Effector memory CD8-positive, alpha-beta T cell (primary cell): Measurements from ENCODE around the gene INKA1.
"Not testable (repeated sequence)": the region's sequence is repeated elsewhere in the genome, so short reads cannot be mapped to it uniquely, and the experiment has no call there.

Experiments
- ATAC-seq: fragments of 150-1000 bp; cut with Tn5 transposase; replicated peaks from 2 replicates; pipeline ENCODE4 v1.10.0; 2021; ENCODE audit warnings: mild to moderate bottlenecking, moderate library complexity
- DNase-seq, 3 experiments: peaks; one replicate each; pipeline ENCODE4 v3.0.0; 2021
- H3K27ac Mint-ChIP-seq, 2 donors: one replicate each; pipeline ENCODE4 v1.8.0; 2022; ENCODE audit warnings: mild to moderate bottlenecking in 2 of 2, mixed read lengths in 2 of 2, moderate library complexity in 2 of 2
- H3K27me3 Mint-ChIP-seq, 2 donors: one replicate each; pipeline ENCODE4 v1.8.0; 2022; ENCODE audit warnings: mixed read lengths in 2 of 2
- H3K36me3 Mint-ChIP-seq: one replicate; pipeline ENCODE4 v1.8.0; 2022; ENCODE audit warnings: mild to moderate bottlenecking, moderate library complexity, mixed read lengths; ENCODE audit not compliant: insufficient read depth
- H3K4me1 Mint-ChIP-seq, 2 donors: one replicate each; pipeline ENCODE4 v1.8.0; 2022; ENCODE audit warnings: low read depth in 2 of 2, mixed read lengths in 2 of 2
- H3K4me3 Mint-ChIP-seq, 2 donors: one replicate each; pipeline ENCODE4 v1.8.0; 2022; ENCODE audit warnings: mild to moderate bottlenecking in 2 of 2, mixed read lengths in 2 of 2, moderate library complexity in 2 of 2
- H3K9me3 Mint-ChIP-seq, 2 donors: one replicate each; pipeline ENCODE4 v1.8.0; 2022; ENCODE audit warnings: mixed read lengths in 2 of 2

INKA1 gene

DNA sequence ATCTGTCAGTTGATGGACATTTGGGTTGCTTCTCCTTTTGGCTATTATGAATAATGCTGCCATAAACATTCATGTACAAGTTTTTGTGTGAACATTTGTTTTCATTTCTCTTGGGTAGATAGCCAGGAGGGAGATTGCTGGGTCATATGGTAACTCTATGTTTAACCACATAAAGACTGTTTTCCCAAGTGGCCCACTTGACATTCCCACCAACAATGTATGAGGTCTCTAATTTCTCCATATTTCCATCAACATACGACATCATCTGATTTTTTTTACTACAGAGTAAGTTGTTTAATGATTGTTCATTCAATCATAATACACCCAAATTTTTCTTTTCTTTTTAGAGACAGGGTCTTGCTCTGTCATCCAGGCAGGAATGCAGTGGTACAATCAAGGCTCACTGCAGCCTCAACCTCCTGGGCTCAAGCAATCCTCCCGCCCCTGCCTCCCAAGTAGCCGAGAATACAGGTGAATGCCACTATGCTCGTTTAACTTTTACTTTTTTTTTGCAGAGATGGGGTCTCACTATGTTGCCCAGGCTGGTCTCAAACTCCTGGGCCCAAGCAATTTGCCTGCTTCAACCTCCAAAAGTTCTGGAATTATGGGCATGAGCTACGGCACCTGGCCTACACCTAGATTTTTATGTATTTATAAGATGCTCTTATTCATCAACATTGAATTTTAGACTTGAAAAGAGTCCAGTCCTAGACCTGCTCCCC, 23.5 kb upstream of the INKA1 start:
- Mint-ChIP-seq H3K27me3 (no peaks in the 10 kb centered on the region), H3K9me3 (no peaks in the 10 kb centered on the region), H3K27ac (peak overlapping the region; percentile 47 to 77), H3K36me3 (peaks cover 44% of the 10 kb centered on the region), H3K4me1 (peaks cover 23 to 37% of the 10 kb centered on the region in 2 donors), H3K4me3 (peak overlapping the region in 1 of 2 donors; percentile 46)
- no peak for DNase-seq
- ATAC-seq: no peak

DNA sequence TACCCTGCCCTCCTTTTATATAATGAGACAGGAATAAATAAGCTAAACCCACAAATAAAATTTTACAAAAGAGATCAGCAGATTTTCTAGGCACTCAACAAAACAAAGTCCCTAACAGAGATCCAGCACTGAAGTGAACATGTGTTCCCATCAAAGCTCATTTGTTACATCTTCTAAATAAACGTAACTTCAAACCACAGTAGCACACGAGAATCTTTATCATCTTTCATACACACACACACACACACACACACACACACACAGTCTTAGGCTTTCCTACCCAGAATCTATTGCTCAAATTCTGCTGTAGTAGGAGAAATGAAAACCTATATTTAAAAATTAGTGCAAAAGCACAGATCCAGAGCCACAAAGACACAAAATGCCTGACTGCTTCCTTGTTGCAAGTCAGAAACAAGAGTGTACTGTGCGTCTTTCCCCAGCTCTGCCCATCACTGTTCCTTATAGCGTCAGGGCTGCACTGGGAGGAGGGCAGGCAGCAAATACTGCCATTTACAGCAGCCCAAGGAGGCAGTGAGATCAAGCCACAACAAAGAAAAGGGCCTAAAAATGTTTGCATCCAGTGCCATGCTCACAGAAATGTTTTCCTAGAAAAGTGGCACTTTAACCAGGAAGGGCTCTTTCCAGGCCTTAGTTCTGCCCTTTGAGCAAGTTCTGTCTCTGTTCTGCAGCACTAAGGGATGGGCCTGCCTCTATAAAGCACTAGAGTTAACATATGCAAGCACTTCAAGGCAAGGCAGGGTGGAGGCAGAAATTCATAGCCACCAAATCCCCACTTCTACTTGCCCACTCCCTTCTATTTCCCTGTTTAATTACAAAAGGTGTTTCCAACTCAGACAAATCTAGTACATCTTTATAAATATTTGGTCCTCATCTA, 22.7 kb upstream of the INKA1 start:
- H3K27me3 Mint-ChIP-seq: no peaks in the 10 kb centered on the region

DNA sequence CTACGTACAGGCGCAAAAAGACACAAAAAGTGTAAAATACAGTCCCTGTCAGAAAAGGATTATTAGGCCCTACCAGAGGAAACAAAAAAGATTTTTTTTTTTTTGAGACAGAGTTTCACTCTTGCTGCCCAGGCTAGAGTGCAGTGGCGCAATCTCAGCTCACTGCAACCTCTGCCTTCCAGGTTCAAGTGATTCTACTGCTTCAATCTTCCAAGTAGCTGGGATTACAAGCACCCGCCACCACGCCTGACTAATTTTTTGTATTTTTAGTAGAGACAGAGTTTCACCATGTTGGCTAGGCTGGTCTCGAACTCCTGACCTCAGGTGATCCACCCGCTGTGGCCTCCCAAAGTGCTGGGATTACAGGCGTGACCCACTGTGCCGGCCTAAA, 22.1 kb upstream of the INKA1 start:
- H3K27me3 Mint-ChIP-seq, H3K4me3 Mint-ChIP-seq, ATAC-seq, H3K27ac Mint-ChIP-seq, H3K9me3 Mint-ChIP-seq, DNase-seq: not testable (repeated sequence)
- Mint-ChIP-seq H3K36me3 (peaks cover 47% of the 10 kb centered on the region), H3K4me1 (peaks cover 27 to 45% of the 10 kb centered on the region in 2 donors)

More for the DNA sequence above, 22.7 kb upstream of the INKA1 start:
- peak overlapping the region in 1 of 2 donors; percentile 46 for H3K4me3 Mint-ChIP-seq
- DNase-seq (no peak), ATAC-seq (no peak)
- H3K36me3 Mint-ChIP-seq: peaks cover 47% of the 10 kb centered on the region
- H3K4me1 Mint-ChIP-seq: peaks cover 23 to 40% of the 10 kb centered on the region in 2 donors
- no peaks in the 10 kb centered on the region for H3K9me3 Mint-ChIP-seq
- H3K27ac Mint-ChIP-seq: peak overlapping the region; percentile 47 to 77

DNA sequence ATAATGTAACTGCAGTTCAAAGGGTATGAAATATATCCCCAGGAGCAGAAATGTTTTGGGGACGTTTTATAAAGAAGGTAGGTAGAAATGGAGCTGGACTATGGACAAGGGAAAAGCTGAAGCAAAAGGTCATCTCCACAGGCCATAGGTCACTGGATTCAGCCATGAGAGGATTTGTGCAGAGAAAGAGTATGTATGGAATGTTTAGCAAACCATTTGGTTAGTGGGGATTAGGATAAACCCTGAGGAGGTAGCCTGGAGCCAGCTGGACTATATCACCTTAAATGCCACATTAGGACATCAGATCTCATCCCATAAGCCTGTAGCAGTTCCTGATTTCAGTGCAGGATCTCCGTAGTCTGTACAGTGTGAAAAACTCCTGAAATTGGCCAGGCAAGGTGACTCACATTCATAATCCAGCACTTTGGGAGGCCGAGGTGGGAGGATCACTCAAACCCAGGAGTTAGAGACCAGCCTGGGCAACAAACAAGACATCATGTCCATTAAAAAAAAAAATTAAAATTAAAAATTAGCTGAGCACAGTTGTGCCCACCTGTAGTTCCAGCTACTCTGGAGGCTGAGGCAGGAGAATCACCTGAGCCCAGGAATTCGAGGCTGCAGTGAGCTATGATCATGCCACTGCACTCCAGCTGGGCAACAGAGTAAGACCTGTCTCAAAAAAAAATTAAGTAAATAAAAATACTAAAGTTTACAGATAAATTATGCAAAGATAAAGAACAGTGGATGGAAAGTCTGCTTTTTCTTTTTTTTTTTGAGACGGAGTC, 21.5 kb upstream of the INKA1 start:
- H3K9me3 Mint-ChIP-seq: no peaks in the 10 kb centered on the region
- no peak for DNase-seq
- no peak for ATAC-seq
- H3K4me3 Mint-ChIP-seq: no peak overlapping the region
- H3K4me1 Mint-ChIP-seq: peaks cover 29 to 44% of the 10 kb centered on the region in 2 donors
- no peaks in the 10 kb centered on the region for H3K27me3 Mint-ChIP-seq
- no peak overlapping the region for H3K27ac Mint-ChIP-seq
- peaks cover 49% of the 10 kb centered on the region for H3K36me3 Mint-ChIP-seq

DNA sequence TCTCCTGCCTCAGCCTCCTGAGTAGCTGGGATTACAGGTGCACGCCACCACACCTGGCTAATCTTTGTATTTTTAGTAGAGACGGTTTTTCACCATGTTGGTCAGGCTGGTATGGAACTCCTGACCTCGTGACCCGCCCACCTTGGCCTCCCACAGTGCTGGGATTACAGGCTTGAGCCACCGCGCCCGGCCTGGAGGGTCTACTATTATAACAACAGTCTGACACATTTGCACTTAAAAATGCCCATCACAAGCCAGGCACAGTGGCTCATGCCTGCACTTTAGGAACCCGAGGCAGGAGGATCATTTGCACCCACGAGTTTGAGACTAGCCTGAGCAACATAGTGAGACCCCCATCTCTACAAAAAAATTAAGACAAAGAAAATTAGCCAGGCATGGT, 20.8 kb upstream of the INKA1 start:
- not testable (repeated sequence) for DNase-seq, H3K27ac Mint-ChIP-seq, H3K9me3 Mint-ChIP-seq, H3K4me3 Mint-ChIP-seq, H3K27me3 Mint-ChIP-seq, ATAC-seq
- peaks cover 31 to 48% of the 10 kb centered on the region in 2 donors for H3K4me1 Mint-ChIP-seq
- peaks cover 47% of the 10 kb centered on the region for H3K36me3 Mint-ChIP-seq

DNA sequence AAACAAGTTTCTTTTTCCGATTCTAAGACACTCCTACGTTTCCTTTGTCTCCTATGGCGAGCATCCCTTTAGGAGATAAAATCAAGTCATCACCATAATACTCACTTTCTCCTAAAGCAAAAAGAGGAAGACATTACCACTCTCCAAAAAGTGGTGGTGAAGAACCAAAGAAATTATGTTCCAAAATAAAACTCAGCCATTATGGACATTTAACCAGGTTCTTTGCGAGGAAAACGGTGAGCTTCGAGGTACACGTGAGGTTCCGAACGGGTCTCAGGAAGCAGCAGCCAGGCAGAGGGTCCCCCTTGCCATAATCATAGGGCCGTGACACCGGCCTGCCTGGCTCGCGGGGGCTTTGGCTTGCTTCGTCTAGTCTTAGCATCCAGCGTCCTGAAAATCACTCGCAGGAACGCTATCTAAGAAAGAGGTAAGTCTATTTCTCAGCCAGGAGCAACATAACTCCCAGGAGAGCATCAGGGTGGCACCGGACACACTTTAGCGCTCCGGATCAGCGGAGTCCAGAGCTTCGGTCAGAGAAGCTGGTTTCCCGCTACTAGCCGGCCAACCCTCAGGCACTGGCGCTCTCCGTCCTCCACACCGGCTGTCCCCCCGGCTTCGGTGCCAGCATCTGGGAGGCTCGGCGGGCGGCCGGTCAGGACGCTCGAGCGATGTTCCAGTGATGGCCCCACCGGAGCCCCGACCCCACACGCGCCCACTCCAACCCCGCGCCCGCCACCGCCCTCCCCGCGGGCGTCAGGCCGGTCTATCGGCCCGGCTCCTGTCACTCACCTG, 17.3 kb upstream of the INKA1 start:
- Mint-ChIP-seq H3K4me3 (peak overlapping the region; percentile 90 to 91), H3K36me3 (peaks cover 33% of the 10 kb centered on the region), H3K4me1 (peaks cover 20 to 36% of the 10 kb centered on the region in 2 donors), H3K27ac (peak overlapping the region; percentile 98 to 99), H3K27me3 (no peaks in the 10 kb centered on the region), H3K9me3 (no peaks in the 10 kb centered on the region)
- ATAC-seq (peak; percentile 39), DNase-seq (peak in 2 of 3 experiments; percentile 15 to 30)

DNA sequence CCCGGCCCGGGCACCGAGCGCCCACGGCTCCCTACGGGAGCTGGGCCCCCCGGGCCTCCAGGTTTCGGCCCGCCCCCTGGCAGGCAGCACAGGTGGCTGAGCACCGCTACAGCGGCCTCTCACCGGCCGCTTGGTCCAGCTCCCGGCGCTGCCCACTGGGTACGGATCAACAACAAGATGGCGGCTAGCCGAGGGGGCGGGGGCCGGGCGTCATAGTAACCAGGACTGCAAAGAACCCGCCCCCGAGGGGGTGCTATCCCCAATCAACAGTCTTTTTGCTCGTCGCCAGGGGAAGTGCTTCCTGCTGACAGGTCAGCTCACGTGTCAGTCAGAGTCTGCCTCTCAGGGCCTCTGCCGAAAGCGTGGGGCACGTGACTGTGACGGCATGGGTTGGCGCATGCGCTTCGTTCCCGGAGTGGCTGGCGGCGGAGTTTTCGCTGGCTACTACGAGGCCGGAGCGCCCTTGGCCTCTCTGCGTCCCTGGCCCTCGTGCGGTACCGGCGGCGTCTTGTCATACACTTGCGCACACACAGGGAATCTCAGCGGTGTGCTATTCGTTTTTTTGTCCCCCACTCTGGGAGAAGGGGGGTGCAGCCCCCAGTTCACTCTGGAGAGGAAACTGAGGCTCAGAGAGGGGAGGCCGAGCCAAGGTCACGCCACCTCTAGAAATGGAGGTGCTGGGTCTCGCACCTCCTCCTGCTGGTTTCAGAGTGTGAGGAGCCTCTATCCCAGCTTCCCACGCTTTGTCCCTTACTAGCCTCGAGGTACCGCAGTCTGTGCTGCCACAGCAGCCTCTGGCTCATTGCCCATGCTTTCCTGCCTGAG, 16.5 kb upstream of the INKA1 start, which contains the start of gene IP6K1:
Gene IP6K1, minus strand, starts transcription at position 186 of the 825 bp plus-strand sequence. CDS start 38,502 bp downstream, outside the sequence.
- DNase-seq: peak; percentile 98 to 99 (median 98)
- peaks cover 18 to 28% of the 10 kb centered on the region in 2 donors for H3K4me1 Mint-ChIP-seq
- peak within 1 kb of the TSS; percentile 98 to 99 for H3K27ac Mint-ChIP-seq
- H3K27me3 Mint-ChIP-seq: no peaks in the 10 kb centered on the region
- H3K9me3 Mint-ChIP-seq: no peaks in the 10 kb centered on the region
- H3K4me3 Mint-ChIP-seq: peak within 1 kb of the TSS; percentile 90 to 91
- ATAC-seq: peak; percentile 99
- peaks cover 28% of the 10 kb centered on the region for H3K36me3 Mint-ChIP-seq

DNA sequence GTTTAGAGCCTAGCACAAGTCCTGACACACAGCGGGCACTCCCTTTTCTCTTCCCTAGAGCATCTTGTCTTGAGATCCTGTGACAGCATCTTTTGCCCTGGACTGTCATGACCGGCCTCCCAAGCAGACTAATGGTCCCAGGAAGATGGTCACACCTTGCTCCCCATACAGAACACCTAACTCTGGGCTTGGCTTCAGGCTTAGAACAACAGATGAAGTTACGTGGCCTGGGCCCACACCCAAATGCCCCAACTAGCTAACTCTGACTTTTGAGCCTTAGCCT, 15.9 kb upstream of the INKA1 start:
- H3K27ac Mint-ChIP-seq: peak overlapping the region; percentile 98 to 99
- H3K9me3 Mint-ChIP-seq: no peaks in the 10 kb centered on the region
- DNase-seq: no peak
- peak overlapping the region; percentile 90 to 91 for H3K4me3 Mint-ChIP-seq
- H3K36me3 Mint-ChIP-seq: peaks cover 28% of the 10 kb centered on the region
- no peak for ATAC-seq
- H3K27me3 Mint-ChIP-seq: no peaks in the 10 kb centered on the region
- peaks cover 18 to 28% of the 10 kb centered on the region in 2 donors for H3K4me1 Mint-ChIP-seq

DNA sequence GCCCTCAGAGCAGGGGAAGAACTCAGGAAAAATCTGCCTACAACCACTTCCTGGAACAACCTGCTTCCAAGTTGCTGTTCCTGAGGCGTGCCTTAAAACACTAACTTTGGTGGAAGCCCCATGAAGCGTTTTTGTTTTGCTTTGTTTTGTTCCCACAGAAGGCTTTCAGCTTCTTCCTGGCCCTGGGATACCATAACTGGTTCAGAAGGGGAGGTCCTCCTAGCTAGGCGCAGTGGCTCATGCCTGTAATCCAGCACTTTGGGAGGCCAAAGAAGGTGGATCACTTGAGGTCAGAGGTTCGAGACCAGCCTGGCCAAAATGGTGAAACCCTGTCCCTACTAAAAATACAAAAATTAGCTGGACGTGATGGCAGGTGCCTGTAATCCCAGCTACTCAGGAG, 15.5 kb upstream of the INKA1 start:
- Mint-ChIP-seq H3K27me3 (no peaks in the 10 kb centered on the region), H3K36me3 (peaks cover 28% of the 10 kb centered on the region), H3K27ac (peak overlapping the region; percentile 98 to 99), H3K4me1 (peaks cover 14 to 25% of the 10 kb centered on the region in 2 donors), H3K9me3 (no peaks in the 10 kb centered on the region), H3K4me3 (peak overlapping the region; percentile 90 to 91)
- DNase-seq (no peak), ATAC-seq (no peak)

DNA sequence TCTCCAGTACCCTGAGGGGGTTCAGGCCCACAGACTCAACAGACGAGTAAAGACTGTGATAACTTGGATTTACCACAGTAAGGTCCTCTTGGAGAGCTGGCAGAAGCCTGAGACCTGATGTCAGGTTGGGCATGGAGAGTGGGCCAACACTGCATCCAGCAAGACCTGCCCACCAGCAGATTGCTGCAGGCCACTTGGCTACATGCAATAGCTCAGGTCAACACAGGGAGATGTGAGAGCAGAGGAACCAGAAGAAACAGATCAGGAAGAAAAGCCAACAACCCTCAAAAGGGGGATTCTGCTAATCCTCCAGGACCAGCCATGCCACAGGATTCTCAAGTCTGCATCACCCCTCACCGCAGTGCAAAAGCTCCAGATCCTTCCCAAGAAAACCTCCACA, 15.0 kb upstream of the INKA1 start:
- Mint-ChIP-seq H3K27me3 (no peaks in the 10 kb centered on the region), H3K36me3 (peaks cover 28% of the 10 kb centered on the region), H3K9me3 (no peaks in the 10 kb centered on the region), H3K4me1 (peaks cover 14 to 25% of the 10 kb centered on the region in 2 donors), H3K27ac (no peak overlapping the region), H3K4me3 (no peak overlapping the region)
- DNase-seq (no peak), ATAC-seq (no peak)

DNA sequence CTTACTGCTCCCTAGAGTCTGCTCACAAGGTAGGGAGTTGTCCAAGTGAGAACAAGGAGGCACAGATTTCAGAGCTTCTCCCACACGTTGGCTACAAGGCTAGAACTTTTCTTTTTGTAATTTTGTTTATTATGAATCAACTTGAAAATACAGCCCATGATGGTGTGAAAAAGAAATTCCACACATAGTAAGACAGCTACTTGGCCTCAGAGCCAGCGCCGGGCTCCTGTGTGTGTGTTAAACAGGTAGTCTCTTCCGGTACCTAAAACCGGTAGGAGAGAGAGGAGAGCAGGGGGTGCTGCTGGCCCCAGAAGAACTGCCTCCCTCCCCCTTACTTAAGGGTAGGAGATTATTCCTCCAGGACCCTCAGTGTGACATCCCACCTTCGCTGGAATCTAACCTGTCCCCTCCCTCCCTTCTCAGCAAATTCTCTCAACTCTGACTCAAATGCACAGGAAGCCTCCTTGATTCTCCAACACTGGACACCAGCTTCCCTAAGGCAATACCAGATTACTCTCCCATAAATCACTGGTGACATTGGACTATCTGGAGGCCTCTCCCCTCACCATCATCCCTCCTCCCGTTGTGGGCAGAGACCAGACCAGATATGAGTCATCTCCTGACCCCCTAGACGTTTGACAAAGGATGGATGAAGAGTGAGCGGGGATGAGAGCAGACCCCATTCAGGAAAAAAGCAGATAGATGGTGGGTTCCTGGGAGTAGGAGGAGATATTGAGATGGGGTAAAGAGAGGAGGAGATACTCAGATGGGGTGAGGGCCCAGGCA, 12.2 kb upstream of the INKA1 start:
- Mint-ChIP-seq H3K9me3 (no peaks in the 10 kb centered on the region), H3K27me3 (no peaks in the 10 kb centered on the region), H3K4me3 (no peak overlapping the region), H3K27ac (peak overlapping the region; percentile 87 to 93), H3K36me3 (peaks cover 17% of the 10 kb centered on the region), H3K4me1 (peaks cover 8 to 14% of the 10 kb centered on the region in 2 donors)
- ATAC-seq: no peak
- no peak for DNase-seq
